ENCODE measurements around the gene AKNA.
A peak's percentile ranks its signal among the peaks of the same experiment; 100 is the strongest.

The AKNA gene

GRCh38 chr9:114299286-114300152, 88.3 kb downstream of the AKNA start:
- no peak for TF ChIP-seq CTCF (IDR thresholded peaks at IDR 0.05)

DNA sequence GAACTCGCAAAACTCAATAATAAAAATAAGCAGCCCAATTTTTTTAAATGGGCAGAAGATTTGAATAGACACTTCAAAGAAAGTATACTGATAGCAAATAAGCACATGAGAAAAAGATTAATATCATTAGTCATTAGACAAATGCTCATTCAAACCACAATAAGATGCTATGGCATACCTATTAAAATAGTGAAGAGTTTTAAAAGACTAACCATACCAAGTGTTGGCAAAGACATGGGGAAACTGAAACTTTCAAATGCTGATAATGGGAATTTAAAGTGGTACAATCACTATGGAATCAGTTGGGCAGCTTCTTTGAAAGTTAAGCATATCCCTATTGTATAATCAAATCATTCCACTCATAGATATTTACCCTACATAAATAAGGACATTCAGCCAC, 91.4 kb downstream of the AKNA start:
- TF ChIP-seq CTCF (IDR thresholded peaks at IDR 0.05): no peak

DNA sequence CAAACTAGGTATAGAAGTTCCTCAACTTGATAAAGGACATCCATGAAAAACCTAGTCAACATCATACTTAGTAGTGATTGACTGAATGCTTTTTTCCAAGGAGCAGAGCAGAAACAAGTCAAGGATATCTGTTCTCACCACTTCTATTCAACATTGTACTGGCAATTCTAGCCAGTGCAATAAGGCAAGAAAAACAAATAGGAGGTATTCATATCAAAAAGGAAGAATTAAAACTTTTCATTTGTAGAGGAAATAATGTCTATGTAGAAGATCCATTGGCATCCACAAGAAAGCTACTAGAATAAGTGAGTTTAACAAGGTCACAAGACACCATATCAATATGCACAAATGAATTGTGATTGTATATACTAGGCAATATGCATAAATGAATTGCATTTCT, 93.1 kb downstream of the AKNA start:
- TF ChIP-seq CTCF (IDR thresholded peaks at IDR 0.05): no peak

GRCh38 chr9:114291886-114292590, 95.7 kb downstream of the AKNA start:
- TF ChIP-seq CTCF (IDR thresholded peaks at IDR 0.05): no peak

- TF ChIP-seq CTCF (IDR thresholded peaks at IDR 0.05): peak; percentile 93
Measured at GRCh38 chr9:114291064-114291474, 96.7 kb downstream of the AKNA start.

DNA sequence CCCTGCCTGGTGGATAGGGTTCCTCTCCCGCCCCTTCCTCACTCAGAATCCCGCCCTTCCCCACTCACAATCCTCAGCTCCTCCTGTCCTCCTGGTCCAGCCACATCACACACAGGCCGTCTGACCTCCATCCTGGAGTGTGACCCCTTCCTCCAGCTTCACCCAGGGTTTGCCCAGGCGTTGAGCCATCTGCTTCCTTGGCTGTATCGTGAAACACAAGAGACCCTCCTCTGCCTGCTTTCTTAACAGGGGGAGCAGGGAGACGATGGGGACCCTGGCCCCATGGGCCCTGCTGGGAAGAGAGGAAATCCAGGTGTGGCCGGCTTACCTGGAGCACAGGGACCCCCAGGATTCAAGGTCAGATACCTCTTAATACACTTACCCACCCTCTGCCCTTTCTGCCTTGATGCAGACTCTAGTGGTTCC, 97.2 kb downstream of the AKNA start:
- no peak for TF ChIP-seq CTCF (IDR thresholded peaks at IDR 0.05)

DNA sequence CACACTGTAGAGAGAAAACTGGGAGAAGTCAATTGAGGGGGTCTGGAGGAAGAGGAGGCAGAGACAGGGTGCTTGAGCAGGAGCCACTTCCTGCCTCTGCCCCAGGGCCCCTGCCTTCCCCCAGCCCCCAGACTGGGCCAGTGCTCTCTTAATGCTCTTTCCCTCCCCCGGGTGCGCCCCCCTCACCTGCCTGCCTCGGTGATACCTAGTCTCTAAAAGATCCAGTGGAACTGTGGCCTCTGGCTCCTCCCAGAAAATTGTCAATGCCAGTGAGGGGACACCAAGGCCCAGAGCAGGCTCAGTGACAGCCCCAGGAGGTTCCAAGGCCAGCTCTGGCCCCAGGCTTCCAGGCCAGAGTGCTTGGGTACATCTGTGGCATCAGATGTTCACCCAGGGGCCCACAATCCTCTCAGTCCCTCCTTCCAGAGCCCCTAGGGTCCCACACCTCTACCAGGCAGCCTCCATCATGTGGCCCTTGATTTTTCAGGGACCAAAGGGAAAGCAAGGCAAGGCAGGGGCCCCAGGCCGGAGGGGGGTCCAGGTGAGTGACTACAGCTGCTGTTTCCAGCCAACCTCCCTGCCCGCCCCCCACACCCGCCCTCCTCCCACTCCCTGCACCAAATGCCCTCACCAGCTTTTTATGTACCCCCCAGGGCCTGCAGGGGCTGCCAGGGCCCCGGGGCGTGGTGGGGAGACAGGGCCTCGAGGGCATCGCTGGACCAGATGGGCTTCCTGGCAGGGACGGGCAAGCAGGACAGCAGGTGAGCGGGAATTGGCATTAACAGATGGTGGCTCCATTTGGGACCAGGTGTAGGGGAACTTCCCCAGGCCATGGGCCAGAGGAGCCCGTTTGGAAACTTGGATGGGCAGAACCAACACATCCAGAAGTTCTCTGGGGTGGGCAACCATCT, 98.0 kb downstream of the AKNA start:
- TF ChIP-seq CTCF (IDR thresholded peaks at IDR 0.05): no peak

Data from LNCAP (cell line).